A549 (cell line): ENCODE data around the gene KDM5B. TPM values are rescaled to one million over a fixed set of nuclear protein-coding genes. Genes with fewer than 3 reads are reported as not detected.

Experiments
- ATAC-seq, 2 experiments: fragments of 200-7000 bp in 1 of 2; fragments of >200 bp in 1 of 2; cut with Nextera tagmentation in 1 of 2; cut with Tn5 transposase in 1 of 2; 3 replicates each; pipeline versions ENCODE4 v1.8.0 to v1.9.1; 2018 to 2020; ENCODE audit warnings: mild to moderate bottlenecking in 1 of 2, moderate library complexity in 1 of 2
- CTCF ChIA-PET: fragments of 300-600 bp; sonication (Branson Sonifier 250); formaldehyde crosslinking; extraction: SDS; loops from one replicate; lab custom pipeline; 2021; ENCODE audit warnings: antibody characterized with exemption, inconsistent platforms; lab: Yijun Ruan, JAX
- POLR2A ChIA-PET: fragments of 350-600 bp; formaldehyde crosslinking; extraction: SDS; loops from one replicate; lab custom pipeline; 2021; ENCODE audit warnings: antibody characterized with exemption, inconsistent platforms; lab: Yijun Ruan, JAX
- DNase-seq, 2 experiments: peaks; one replicate each; pipeline versions ENCODE4 v3.0.0 to v3.0.0-alpha.2; 2011 to 2016; ENCODE audit warnings: low read depth in 1 of 2, low spot score in 1 of 2
- FAIRE-seq: peaks from 2 replicates; lab custom pipeline; 2011; peaks lifted over from hg19 to GRCh38; lab: Jason Lieb, UNC
- H3K27ac ChIP-seq, 2 experiments: fragments of >200 bp; sonication (Bioruptor Twin); formaldehyde crosslinking; 3 replicates each; pipeline ENCODE4 v1.5.1; 2016 to 2017
- H3K4me1 ChIP-seq: fragments of >200 bp; sonication (Bioruptor Twin); formaldehyde crosslinking; 3 replicates; pipeline ENCODE4 v1.6.1; 2016
- H3K4me2 ChIP-seq: fragments of >200 bp; sonication (Bioruptor Twin); formaldehyde crosslinking; 3 replicates; pipeline ENCODE4 v1.6.1; 2016
- H3K4me3 ChIP-seq: fragments of >200 bp; sonication (Bioruptor Twin); formaldehyde crosslinking; 3 replicates; pipeline ENCODE4 v1.5.1; 2016
- H3K9me3 ChIP-seq: fragments of >200 bp; sonication (Bioruptor Twin); formaldehyde crosslinking; 3 replicates; pipeline ENCODE4 v1.6.1; 2016
- BHLHE40 ChIP-seq: IDR thresholded peaks from 2 replicates; pipeline ENCODE4 v1.6.1; 2012; ENCODE audit warnings: low read depth, low read length, inconsistent platforms
- CHD2 ChIP-seq: fragments of 150-350 bp; IDR thresholded peaks from 2 replicates; pipeline ENCODE4 v1.6.1; 2014; ENCODE audit warnings: low read length; ENCODE audit not compliant: partially characterized antibody
- EHF ChIP-seq: fragments of 250-450 bp; sonication (Bioruptor Pico); IDR thresholded peaks from 2 replicates; pipeline ENCODE4 v1.5.0; 2020; ENCODE audit warnings: mild to moderate bottlenecking
- ESRRA ChIP-seq: fragments of 150-350 bp; IDR thresholded peaks from 2 replicates; pipeline ENCODE4 v1.6.1; 2014; ENCODE audit warnings: mild to moderate bottlenecking, low read length, borderline replicate concordance
- FOXS1 ChIP-seq: fragments of 250-450 bp; sonication (Bioruptor Pico); IDR thresholded peaks from 2 replicates; pipeline ENCODE4 v1.5.0; 2020; ENCODE audit warnings: mild to moderate bottlenecking, moderate library complexity
- GATA3 ChIP-seq: IDR thresholded peaks from 2 replicates; pipeline ENCODE4 v1.6.1; 2012; ENCODE audit warnings: borderline replicate concordance
- HDAC2 ChIP-seq: fragments of 200-600 bp; sonication (generic); IDR thresholded peaks from 2 replicates; pipeline ENCODE4 v1.6.1; 2016
- HEYL ChIP-seq: fragments of 250-450 bp; sonication (Bioruptor Pico); IDR thresholded peaks from 2 replicates; pipeline ENCODE4 v1.8.0; 2021; ENCODE audit warnings: mild to moderate bottlenecking, moderate library complexity
- MYC ChIP-seq: IDR thresholded peaks from 2 replicates; pipeline ENCODE4 v1.6.1; 2012; ENCODE audit warnings: mild to moderate bottlenecking, inconsistent platforms, low read length, improper control_type of control experiment, borderline replicate concordance
- NPAS2 ChIP-seq: fragments of 250-450 bp; sonication (Bioruptor Pico); IDR thresholded peaks from 2 replicates; pipeline ENCODE4 v1.8.0; 2022; ENCODE audit warnings: mild to moderate bottlenecking, moderate library complexity, borderline replicate concordance
- NR3C1 ChIP-seq: fragments of >200 bp; sonication (Bioruptor Twin); formaldehyde crosslinking; IDR thresholded peaks from 3 replicates; pipeline ENCODE4 v1.6.1; 2017
- PHF8 ChIP-seq: fragments of 200-600 bp; sonication (generic); IDR thresholded peaks from 2 replicates; pipeline ENCODE4 v1.6.1; 2016; ENCODE audit warnings: low read depth, mild to moderate bottlenecking, antibody characterized with exemption, moderate library complexity, borderline replicate concordance
- POLR2AphosphoS2 ChIP-seq: conservative IDR thresholded peaks from 2 replicates; pipeline ENCODE4 v1.6.1; 2012; ENCODE audit warnings: low read length, improper control_type of control experiment, inconsistent platforms
- RAD21 ChIP-seq, 2 experiments: fragments of >200 bp in 1 of 2; sonication (Bioruptor Twin) in 1 of 2; formaldehyde crosslinking in 1 of 2; IDR thresholded peaks in 1 of 2; conservative IDR thresholded peaks in 1 of 2; 2 replicates in 1 of 2; 3 replicates in 1 of 2; pipeline ENCODE4 v1.6.1; 2012 to 2018; ENCODE audit warnings: inconsistent platforms in 1 of 2
- RARB ChIP-seq: fragments of 250-450 bp; sonication (Bioruptor Pico); IDR thresholded peaks from 2 replicates; pipeline ENCODE4 v1.8.0; 2021; ENCODE audit warnings: mild to moderate bottlenecking, moderate library complexity
- RCOR1 ChIP-seq: fragments of 150-350 bp; IDR thresholded peaks from 2 replicates; pipeline ENCODE4 v1.6.1; 2014; ENCODE audit warnings: antibody characterized with exemption, low read length, low read depth
- RNF2 ChIP-seq: fragments of 200-600 bp; sonication (generic); IDR thresholded peaks from 2 replicates; pipeline ENCODE4 v1.6.1; 2016; ENCODE audit warnings: low read depth, mild to moderate bottlenecking, antibody characterized with exemption, moderate library complexity, borderline replicate concordance
- ZFP36 ChIP-seq: fragments of 450-650 bp; IDR thresholded peaks from 2 replicates; pipeline ENCODE4 v1.6.1; 2014; ENCODE audit warnings: borderline replicate concordance; ENCODE audit not compliant: partially characterized antibody
- WGBS: methylation state at CpG from one replicate; pipeline ENCODE4 v1.1.6; 2017; ENCODE audit errors: missing lambda C conversion rate; 5-methylcytosine and 5-hydroxymethylcytosine counted together
- polyA plus RNA-seq, 4 experiments: library from polyadenylated mRNA; depleted of rRNA in 3 of 4; stranded (reverse); fragments of >200 nt; fragmentation: RNase III in 1 of 4; extraction: RNeasy Plus Mini Kit Qiagen cat#74134 plus additional on column Dnase treatment in 1 of 4; gene quantifications; 2 replicates in 3 of 4; 3 replicates in 1 of 4; pipeline ENCODE4 v1.2.3, GENCODE V29; 2011 to 2017
- TF ChIP-seq, protein P1 (sequence below): fragments of 200-600 bp; sonication (generic); IDR thresholded peaks from 2 replicates; pipeline ENCODE4 v1.6.1; 2016; ENCODE audit warnings: antibody characterized with exemption, mild to moderate bottlenecking, moderate library complexity
- TF ChIP-seq, protein P2 (sequence below): IDR thresholded peaks from 2 replicates; pipeline ENCODE4 v1.6.1; 2012; ENCODE audit warnings: low read depth, borderline replicate concordance
- TF ChIP-seq, protein P3 (sequence below): fragments of 250-450 bp; sonication (Bioruptor Pico); IDR thresholded peaks from 2 replicates; pipeline ENCODE4 v1.5.0; 2021; ENCODE audit warnings: mild to moderate bottlenecking, moderate library complexity, borderline replicate concordance

The KDM5B gene
- polyA plus RNA-seq, 2 of the 4 experiments (the other 2 are of a cell fraction): 15.8 to 44.3 TPM

DNA sequence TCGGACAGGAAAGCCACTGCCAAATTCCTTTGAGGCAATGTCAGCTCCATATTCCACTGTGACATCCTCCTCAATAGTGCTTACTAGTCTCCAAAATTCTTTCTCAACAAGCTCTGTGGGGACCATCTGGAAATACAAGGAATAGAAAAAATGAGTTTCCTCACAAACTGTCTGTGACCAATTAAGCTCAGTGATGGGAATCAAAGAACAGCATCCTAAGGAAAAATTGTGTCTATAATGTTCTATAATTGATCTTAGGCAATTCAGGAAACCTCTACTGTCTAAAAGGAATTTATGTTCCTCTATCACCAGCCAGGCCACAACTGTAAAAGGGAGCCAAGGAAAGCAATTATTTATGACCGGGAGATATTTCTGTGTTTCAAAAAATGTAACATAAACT lies 51.8 kb downstream of the KDM5B start:
- POLR2A ChIA-PET: no interaction called here
- CTCF ChIA-PET: no interaction called here
- WGBS: 91% methylated on average over 2 of the region's 2 CpGs

DNA sequence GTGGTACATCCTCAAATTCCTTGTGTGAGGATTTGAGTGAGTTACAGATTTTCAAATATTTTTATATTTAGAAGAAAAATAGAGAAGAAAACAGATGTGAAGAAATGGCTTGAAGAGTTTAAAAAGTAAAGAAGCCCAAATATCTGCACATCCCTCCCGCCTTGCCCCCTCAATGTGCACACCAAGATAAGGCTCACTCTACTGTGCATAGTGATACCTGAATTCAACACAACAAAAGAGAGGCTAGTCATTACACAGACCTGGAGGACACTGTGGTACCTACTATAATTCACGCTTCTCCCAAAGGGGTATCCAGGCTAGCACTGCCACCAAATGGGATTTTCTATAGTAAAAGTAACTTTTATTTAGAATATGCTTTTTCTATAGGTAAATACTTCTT lies 53.9 kb downstream of the KDM5B start:
- H3K4me1 ChIP-seq: no peaks in the 10 kb centered on the region
- H3K9me3 ChIP-seq: no peaks in the 10 kb centered on the region
- H3K4me2 ChIP-seq: no peak overlapping the region
- POLR2A ChIA-PET: no interaction called here
- DNase-seq (no peak), FAIRE-seq (no peak), ATAC-seq (no peak)
- CTCF ChIA-PET: interaction anchor here (1.9 kb wide), 1 partner anchor 35 kb away, joined by 5 read pairs; no protein-coding TSS in a partner anchor
- TF ChIP-seq HDAC2 (no peak), ZFP36 (no peak), BHLHE40 (no peak), RNF2 (no peak), HEYL (CRISPR knock-in tag) (no peak), NR3C1 (no peak), POLR2AphosphoS2 (no peak), CHD2 (no peak), NPAS2 (CRISPR knock-in tag) (no peak), RCOR1 (no peak), RARB (CRISPR knock-in tag) (no peak), FOXS1 (no peak)
- TF ChIP-seq, protein P1, sequence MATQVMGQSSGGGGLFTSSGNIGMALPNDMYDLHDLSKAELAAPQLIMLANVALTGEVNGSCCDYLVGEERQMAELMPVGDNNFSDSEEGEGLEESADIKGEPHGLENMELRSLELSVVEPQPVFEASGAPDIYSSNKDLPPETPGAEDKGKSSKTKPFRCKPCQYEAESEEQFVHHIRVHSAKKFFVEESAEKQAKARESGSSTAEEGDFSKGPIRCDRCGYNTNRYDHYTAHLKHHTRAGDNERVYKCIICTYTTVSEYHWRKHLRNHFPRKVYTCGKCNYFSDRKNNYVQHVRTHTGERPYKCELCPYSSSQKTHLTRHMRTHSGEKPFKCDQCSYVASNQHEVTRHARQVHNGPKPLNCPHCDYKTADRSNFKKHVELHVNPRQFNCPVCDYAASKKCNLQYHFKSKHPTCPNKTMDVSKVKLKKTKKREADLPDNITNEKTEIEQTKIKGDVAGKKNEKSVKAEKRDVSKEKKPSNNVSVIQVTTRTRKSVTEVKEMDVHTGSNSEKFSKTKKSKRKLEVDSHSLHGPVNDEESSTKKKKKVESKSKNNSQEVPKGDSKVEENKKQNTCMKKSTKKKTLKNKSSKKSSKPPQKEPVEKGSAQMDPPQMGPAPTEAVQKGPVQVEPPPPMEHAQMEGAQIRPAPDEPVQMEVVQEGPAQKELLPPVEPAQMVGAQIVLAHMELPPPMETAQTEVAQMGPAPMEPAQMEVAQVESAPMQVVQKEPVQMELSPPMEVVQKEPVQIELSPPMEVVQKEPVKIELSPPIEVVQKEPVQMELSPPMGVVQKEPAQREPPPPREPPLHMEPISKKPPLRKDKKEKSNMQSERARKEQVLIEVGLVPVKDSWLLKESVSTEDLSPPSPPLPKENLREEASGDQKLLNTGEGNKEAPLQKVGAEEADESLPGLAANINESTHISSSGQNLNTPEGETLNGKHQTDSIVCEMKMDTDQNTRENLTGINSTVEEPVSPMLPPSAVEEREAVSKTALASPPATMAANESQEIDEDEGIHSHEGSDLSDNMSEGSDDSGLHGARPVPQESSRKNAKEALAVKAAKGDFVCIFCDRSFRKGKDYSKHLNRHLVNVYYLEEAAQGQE: no peak
- WGBS: 97% methylated on average over 2 of the region's 2 CpGs
- no peak overlapping the region for H3K4me3 ChIP-seq
- no peak overlapping the region for H3K27ac ChIP-seq

More for the DNA sequence above, 51.8 kb downstream of the KDM5B start:
- TF ChIP-seq HDAC2 (no peak), CHD2 (no peak), MYC (no peak), PHF8 (no peak), RARB (CRISPR knock-in tag) (no peak), RAD21 (conservative IDR thresholded peaks at IDR 0.05 in 1 of 2, IDR thresholded peaks at IDR 0.05 in 1 of 2) (no peak), GATA3 (no peak), RCOR1 (no peak), EHF (CRISPR knock-in tag) (no peak), ESRRA (no peak)
- TF ChIP-seq, protein P2, sequence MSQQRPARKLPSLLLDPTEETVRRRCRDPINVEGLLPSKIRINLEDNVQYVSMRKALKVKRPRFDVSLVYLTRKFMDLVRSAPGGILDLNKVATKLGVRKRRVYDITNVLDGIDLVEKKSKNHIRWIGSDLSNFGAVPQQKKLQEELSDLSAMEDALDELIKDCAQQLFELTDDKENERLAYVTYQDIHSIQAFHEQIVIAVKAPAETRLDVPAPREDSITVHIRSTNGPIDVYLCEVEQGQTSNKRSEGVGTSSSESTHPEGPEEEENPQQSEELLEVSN: no peak
- TF ChIP-seq, protein P3, sequence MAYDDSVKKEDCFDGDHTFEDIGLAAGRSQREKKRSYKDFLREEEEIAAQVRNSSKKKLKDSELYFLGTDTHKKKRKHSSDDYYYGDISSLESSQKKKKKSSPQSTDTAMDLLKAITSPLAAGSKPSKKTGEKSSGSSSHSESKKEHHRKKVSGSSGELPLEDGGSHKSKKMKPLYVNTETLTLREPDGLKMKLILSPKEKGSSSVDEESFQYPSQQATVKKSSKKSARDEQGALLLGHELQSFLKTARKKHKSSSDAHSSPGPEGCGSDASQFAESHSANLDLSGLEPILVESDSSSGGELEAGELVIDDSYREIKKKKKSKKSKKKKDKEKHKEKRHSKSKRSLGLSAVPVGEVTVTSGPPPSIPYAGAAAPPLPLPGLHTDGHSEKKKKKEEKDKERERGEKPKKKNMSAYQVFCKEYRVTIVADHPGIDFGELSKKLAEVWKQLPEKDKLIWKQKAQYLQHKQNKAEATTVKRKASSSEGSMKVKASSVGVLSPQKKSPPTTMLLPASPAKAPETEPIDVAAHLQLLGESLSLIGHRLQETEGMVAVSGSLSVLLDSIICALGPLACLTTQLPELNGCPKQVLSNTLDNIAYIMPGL (CRISPR knock-in tag): no peak
- H3K4me3 ChIP-seq: no peak overlapping the region
- no peak overlapping the region for H3K4me2 ChIP-seq
- no peaks in the 10 kb centered on the region for H3K9me3 ChIP-seq
- DNase-seq (no peak), FAIRE-seq (no peak), ATAC-seq (no peak)
- no peak overlapping the region for H3K27ac ChIP-seq
- no peaks in the 10 kb centered on the region for H3K4me1 ChIP-seq
